ENCODE measurements around the gene FASTKD1.
"Not testable (repeated sequence)": the region's sequence is repeated elsewhere in the genome, so short reads cannot be mapped to it uniquely, and the experiment has no call there.

The FASTKD1 gene

GRCh38 chr2:169579044-169579443, 5.4 kb upstream of the FASTKD1 start:
- no peak for TF ChIP-seq CTCF (conservative IDR thresholded peaks at IDR 0.05; ENCODE audit: low read length)
- DNase-seq (ENCODE audit: low read depth): no peak
- no peak overlapping the region for H3K4me3 ChIP-seq (ENCODE audit: low read length)

GRCh38 chr2:169575264-169575663, 1.6 kb upstream of the FASTKD1 start:
- H3K4me3 ChIP-seq (ENCODE audit: low read length): not testable (repeated sequence)

GRCh38 chr2:169574539-169574938, 874 bp upstream of the FASTKD1 start:
- not testable (repeated sequence) for DNase-seq (ENCODE audit: low read depth); H3K4me3 ChIP-seq (ENCODE audit: low read length)

More at GRCh38 chr2:169575264-169575663, 1.6 kb upstream of the FASTKD1 start:
- not testable (repeated sequence) for DNase-seq (ENCODE audit: low read depth)

GRCh38 chr2:169573974-169574299, 272 bp upstream of the FASTKD1 start:
- peak overlapping the region; percentile 87 for H3K4me3 ChIP-seq (ENCODE audit: low read length)
- no peak for TF ChIP-seq CTCF (conservative IDR thresholded peaks at IDR 0.05; ENCODE audit: low read length)
- no peak for DNase-seq (ENCODE audit: low read depth)

- H3K4me3 ChIP-seq (ENCODE audit: low read length): peak overlapping the region; percentile 87
- DNase-seq (ENCODE audit: low read depth): no peak
- TF ChIP-seq CTCF (conservative IDR thresholded peaks at IDR 0.05; ENCODE audit: low read length): no peak
Observed at GRCh38 chr2:169572821-169573159, 875 bp downstream of the FASTKD1 start.

GRCh38 chr2:169572189-169572588, 1.5 kb downstream of the FASTKD1 start:
- H3K4me3 ChIP-seq (ENCODE audit: low read length): no peak overlapping the region
- TF ChIP-seq CTCF (conservative IDR thresholded peaks at IDR 0.05; ENCODE audit: low read length): no peak
- no peak for DNase-seq (ENCODE audit: low read depth)

- no peak for TF ChIP-seq CTCF (conservative IDR thresholded peaks at IDR 0.05; ENCODE audit: low read length)
- H3K4me3 ChIP-seq (ENCODE audit: low read length): no peak overlapping the region
- DNase-seq (ENCODE audit: low read depth): no peak
Observed at GRCh38 chr2:169571571-169571970, 2.1 kb downstream of the FASTKD1 start.

GRCh38 chr2:169570752-169571151, 2.9 kb downstream of the FASTKD1 start:
- DNase-seq (ENCODE audit: low read depth); H3K4me3 ChIP-seq (ENCODE audit: low read length): not testable (repeated sequence)

- no peak for DNase-seq (ENCODE audit: low read depth)
- H3K4me3 ChIP-seq (ENCODE audit: low read length): no peak overlapping the region
- no peak for TF ChIP-seq CTCF (conservative IDR thresholded peaks at IDR 0.05; ENCODE audit: low read length)
Observed at GRCh38 chr2:169569948-169570347, 3.7 kb downstream of the FASTKD1 start.

Data from AG10803 (cell line).